ENCODE data around the gene CHN1.
A peak's percentile ranks its signal among the peaks of the same experiment; 100 is the strongest.

Gene CHN1

GRCh38 chr2:175008009-175008408 is 2.8 kb upstream of the CHN1 start:
- Histone ChIP-seq H3K4me3 (ENCODE audit: low read length) (no peak overlapping the region), H3K27me3 (ENCODE audit: control insufficient read depth, insufficient read depth, low read length) (no peaks in the 10 kb centered on the region), H3K27ac (ENCODE audit: low read depth, low read length) (no peak overlapping the region), H3K4me1 (ENCODE audit: control insufficient read depth, insufficient read depth, low read length) (peaks cover 4% of the 10 kb centered on the region), H3K9ac (ENCODE audit: low read length) (no peak overlapping the region), H3K36me3 (ENCODE audit: control insufficient read depth, insufficient read depth, low read length) (no peaks in the 10 kb centered on the region)

- peaks cover 4% of the 10 kb centered on the region for H3K4me1 ChIP-seq (ENCODE audit: control insufficient read depth, insufficient read depth, low read length)
- no peak overlapping the region for H3K27ac ChIP-seq (ENCODE audit: low read depth, low read length)
- H3K4me3 ChIP-seq (ENCODE audit: low read length), result no peak overlapping the region
- no peaks in the 10 kb centered on the region for H3K36me3 ChIP-seq (ENCODE audit: control insufficient read depth, insufficient read depth, low read length)
- no peak overlapping the region for H3K9ac ChIP-seq (ENCODE audit: low read length)
- H3K27me3 ChIP-seq (ENCODE audit: control insufficient read depth, insufficient read depth, low read length), result no peaks in the 10 kb centered on the region
Measured at GRCh38 chr2:175007510-175007909, 2.3 kb upstream of the CHN1 start.

- Histone ChIP-seq H3K4me1 (ENCODE audit: control insufficient read depth, insufficient read depth, low read length) (peaks cover 4% of the 10 kb centered on the region), H3K4me3 (ENCODE audit: low read length) (no peak overlapping the region), H3K27ac (ENCODE audit: low read depth, low read length) (no peak overlapping the region), H3K36me3 (ENCODE audit: control insufficient read depth, insufficient read depth, low read length) (no peaks in the 10 kb centered on the region), H3K9ac (ENCODE audit: low read length) (no peak overlapping the region), H3K27me3 (ENCODE audit: control insufficient read depth, insufficient read depth, low read length) (no peaks in the 10 kb centered on the region)
Measured at GRCh38 chr2:175006281-175006680, 1.1 kb upstream of the CHN1 start.

- Histone ChIP-seq H3K27ac (ENCODE audit: low read depth, low read length) (peak overlapping the region; percentile 72), H3K27me3 (ENCODE audit: control insufficient read depth, insufficient read depth, low read length) (no peaks in the 10 kb centered on the region), H3K36me3 (ENCODE audit: control insufficient read depth, insufficient read depth, low read length) (no peaks in the 10 kb centered on the region), H3K4me1 (ENCODE audit: control insufficient read depth, insufficient read depth, low read length) (peaks cover 4% of the 10 kb centered on the region), H3K4me3 (ENCODE audit: low read length) (peak overlapping the region; percentile 72), H3K9ac (ENCODE audit: low read length) (no peak overlapping the region)
Measured at GRCh38 chr2:175005733-175006264, 618 bp upstream of the CHN1 start.

- H3K27me3 ChIP-seq (ENCODE audit: control insufficient read depth, insufficient read depth, low read length), result no peaks in the 10 kb centered on the region
- peak overlapping the region; percentile 72 for H3K27ac ChIP-seq (ENCODE audit: low read depth, low read length)
- H3K4me1 ChIP-seq (ENCODE audit: control insufficient read depth, insufficient read depth, low read length), result peaks cover 4% of the 10 kb centered on the region
- H3K4me3 ChIP-seq (ENCODE audit: low read length), result peak overlapping the region; percentile 72
- no peak overlapping the region for H3K9ac ChIP-seq (ENCODE audit: low read length)
- no peaks in the 10 kb centered on the region for H3K36me3 ChIP-seq (ENCODE audit: control insufficient read depth, insufficient read depth, low read length)
Measured at GRCh38 chr2:175004730-175004979, 526 bp downstream of the CHN1 start.

- Histone ChIP-seq H3K4me1 (ENCODE audit: control insufficient read depth, insufficient read depth, low read length) (peaks cover 4% of the 10 kb centered on the region), H3K36me3 (ENCODE audit: control insufficient read depth, insufficient read depth, low read length) (no peaks in the 10 kb centered on the region), H3K9ac (ENCODE audit: low read length) (no peak overlapping the region), H3K27me3 (ENCODE audit: control insufficient read depth, insufficient read depth, low read length) (no peaks in the 10 kb centered on the region), H3K4me3 (ENCODE audit: low read length) (peak overlapping the region; percentile 49), H3K27ac (ENCODE audit: low read depth, low read length) (no peak overlapping the region)
Measured at GRCh38 chr2:175003875-175004729, 1.1 kb downstream of the CHN1 start.

- Histone ChIP-seq H3K27me3 (ENCODE audit: control insufficient read depth, insufficient read depth, low read length) (no peaks in the 10 kb centered on the region), H3K36me3 (ENCODE audit: control insufficient read depth, insufficient read depth, low read length) (no peaks in the 10 kb centered on the region), H3K9ac (ENCODE audit: low read length) (no peak overlapping the region), H3K27ac (ENCODE audit: low read depth, low read length) (no peak overlapping the region), H3K4me1 (ENCODE audit: control insufficient read depth, insufficient read depth, low read length) (peaks cover 4% of the 10 kb centered on the region), H3K4me3 (ENCODE audit: low read length) (no peak overlapping the region)
Measured at GRCh38 chr2:175002547-175003274, 2.5 kb downstream of the CHN1 start.

- Histone ChIP-seq H3K36me3 (ENCODE audit: control insufficient read depth, insufficient read depth, low read length) (no peaks in the 10 kb centered on the region), H3K9ac (ENCODE audit: low read length) (no peak overlapping the region), H3K27ac (ENCODE audit: low read depth, low read length) (no peak overlapping the region), H3K27me3 (ENCODE audit: control insufficient read depth, insufficient read depth, low read length) (no peaks in the 10 kb centered on the region), H3K4me3 (ENCODE audit: low read length) (no peak overlapping the region), H3K4me1 (ENCODE audit: control insufficient read depth, insufficient read depth, low read length) (peaks cover 4% of the 10 kb centered on the region)
Measured at GRCh38 chr2:175001566-175001965, 3.6 kb downstream of the CHN1 start.

GRCh38 chr2:174997110-174997509 is 8.1 kb downstream of the CHN1 start:
- H3K27me3 ChIP-seq (ENCODE audit: control insufficient read depth, insufficient read depth, low read length), result no peaks in the 10 kb centered on the region
- H3K4me3 ChIP-seq (ENCODE audit: low read length), result no peak overlapping the region
- no peaks in the 10 kb centered on the region for H3K36me3 ChIP-seq (ENCODE audit: control insufficient read depth, insufficient read depth, low read length)
- no peak overlapping the region for H3K27ac ChIP-seq (ENCODE audit: low read depth, low read length)
- no peaks in the 10 kb centered on the region for H3K4me1 ChIP-seq (ENCODE audit: control insufficient read depth, insufficient read depth, low read length)
- no peak overlapping the region for H3K9ac ChIP-seq (ENCODE audit: low read length)

GRCh38 chr2:174996622-174997021 is 8.6 kb downstream of the CHN1 start:
- no peak overlapping the region for H3K27ac ChIP-seq (ENCODE audit: low read depth, low read length)
- no peak overlapping the region for H3K9ac ChIP-seq (ENCODE audit: low read length)
- no peaks in the 10 kb centered on the region for H3K4me1 ChIP-seq (ENCODE audit: control insufficient read depth, insufficient read depth, low read length)
- H3K27me3 ChIP-seq (ENCODE audit: control insufficient read depth, insufficient read depth, low read length), result no peaks in the 10 kb centered on the region
- H3K4me3 ChIP-seq (ENCODE audit: low read length), result no peak overlapping the region
- no peaks in the 10 kb centered on the region for H3K36me3 ChIP-seq (ENCODE audit: control insufficient read depth, insufficient read depth, low read length)

- H3K27ac ChIP-seq (ENCODE audit: low read depth, low read length), result no peak overlapping the region
- no peak overlapping the region for H3K9ac ChIP-seq (ENCODE audit: low read length)
- no peaks in the 10 kb centered on the region for H3K4me1 ChIP-seq (ENCODE audit: control insufficient read depth, insufficient read depth, low read length)
- no peaks in the 10 kb centered on the region for H3K27me3 ChIP-seq (ENCODE audit: control insufficient read depth, insufficient read depth, low read length)
- no peaks in the 10 kb centered on the region for H3K36me3 ChIP-seq (ENCODE audit: control insufficient read depth, insufficient read depth, low read length)
- no peak overlapping the region for H3K4me3 ChIP-seq (ENCODE audit: low read length)
Measured at GRCh38 chr2:174994381-174994780, 10.8 kb downstream of the CHN1 start.

- no peaks in the 10 kb centered on the region for H3K36me3 ChIP-seq (ENCODE audit: control insufficient read depth, insufficient read depth, low read length)
- no peak overlapping the region for H3K4me3 ChIP-seq (ENCODE audit: low read length)
- no peaks in the 10 kb centered on the region for H3K4me1 ChIP-seq (ENCODE audit: control insufficient read depth, insufficient read depth, low read length)
- H3K27me3 ChIP-seq (ENCODE audit: control insufficient read depth, insufficient read depth, low read length), result no peaks in the 10 kb centered on the region
- no peak overlapping the region for H3K27ac ChIP-seq (ENCODE audit: low read depth, low read length)
- H3K9ac ChIP-seq (ENCODE audit: low read length), result no peak overlapping the region
Measured at GRCh38 chr2:174992886-174993285, 12.3 kb downstream of the CHN1 start.
